ENCODE measurements around the gene RSPO1.

DNA sequence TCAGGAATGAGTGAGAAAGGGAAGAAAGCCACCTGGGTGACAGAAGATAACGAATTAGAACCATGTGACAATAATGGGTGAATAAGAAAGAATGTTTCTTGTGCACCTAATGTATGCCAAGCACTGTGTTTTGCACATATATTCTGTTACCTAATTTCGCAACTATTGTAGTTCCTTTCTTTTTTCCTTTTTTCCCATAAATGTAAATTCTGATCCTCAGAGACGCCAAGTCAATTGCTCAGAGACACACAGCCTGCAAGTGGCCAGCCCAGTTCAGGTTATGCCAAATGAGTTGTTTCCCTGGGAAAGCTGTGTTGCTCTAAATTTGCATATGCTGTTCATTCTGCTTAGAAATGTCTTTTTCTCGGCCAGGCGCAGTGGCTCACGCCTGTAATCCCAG, 1.7 kb upstream of the RSPO1 start:
- TF ChIP-seq, protein P1, sequence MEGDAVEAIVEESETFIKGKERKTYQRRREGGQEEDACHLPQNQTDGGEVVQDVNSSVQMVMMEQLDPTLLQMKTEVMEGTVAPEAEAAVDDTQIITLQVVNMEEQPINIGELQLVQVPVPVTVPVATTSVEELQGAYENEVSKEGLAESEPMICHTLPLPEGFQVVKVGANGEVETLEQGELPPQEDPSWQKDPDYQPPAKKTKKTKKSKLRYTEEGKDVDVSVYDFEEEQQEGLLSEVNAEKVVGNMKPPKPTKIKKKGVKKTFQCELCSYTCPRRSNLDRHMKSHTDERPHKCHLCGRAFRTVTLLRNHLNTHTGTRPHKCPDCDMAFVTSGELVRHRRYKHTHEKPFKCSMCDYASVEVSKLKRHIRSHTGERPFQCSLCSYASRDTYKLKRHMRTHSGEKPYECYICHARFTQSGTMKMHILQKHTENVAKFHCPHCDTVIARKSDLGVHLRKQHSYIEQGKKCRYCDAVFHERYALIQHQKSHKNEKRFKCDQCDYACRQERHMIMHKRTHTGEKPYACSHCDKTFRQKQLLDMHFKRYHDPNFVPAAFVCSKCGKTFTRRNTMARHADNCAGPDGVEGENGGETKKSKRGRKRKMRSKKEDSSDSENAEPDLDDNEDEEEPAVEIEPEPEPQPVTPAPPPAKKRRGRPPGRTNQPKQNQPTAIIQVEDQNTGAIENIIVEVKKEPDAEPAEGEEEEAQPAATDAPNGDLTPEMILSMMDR (optimal IDR thresholded peaks at IDR 0.05 in 1 of 3, IDR thresholded peaks at IDR 0.05 in 1 of 3, conservative IDR thresholded peaks at IDR 0.05 in 1 of 3; ENCODE audit: extremely low read depth in 1 of 3, insufficient read depth in 2 of 3, low read length in 3 of 3): no peak
- no peak for TF ChIP-seq EZH2 (IDR thresholded peaks at IDR 0.05; ENCODE audit: low read length)

Data from keratinocyte (primary cell).